ENCODE results near the gene MRPL44.

MRPL44 gene

DNA sequence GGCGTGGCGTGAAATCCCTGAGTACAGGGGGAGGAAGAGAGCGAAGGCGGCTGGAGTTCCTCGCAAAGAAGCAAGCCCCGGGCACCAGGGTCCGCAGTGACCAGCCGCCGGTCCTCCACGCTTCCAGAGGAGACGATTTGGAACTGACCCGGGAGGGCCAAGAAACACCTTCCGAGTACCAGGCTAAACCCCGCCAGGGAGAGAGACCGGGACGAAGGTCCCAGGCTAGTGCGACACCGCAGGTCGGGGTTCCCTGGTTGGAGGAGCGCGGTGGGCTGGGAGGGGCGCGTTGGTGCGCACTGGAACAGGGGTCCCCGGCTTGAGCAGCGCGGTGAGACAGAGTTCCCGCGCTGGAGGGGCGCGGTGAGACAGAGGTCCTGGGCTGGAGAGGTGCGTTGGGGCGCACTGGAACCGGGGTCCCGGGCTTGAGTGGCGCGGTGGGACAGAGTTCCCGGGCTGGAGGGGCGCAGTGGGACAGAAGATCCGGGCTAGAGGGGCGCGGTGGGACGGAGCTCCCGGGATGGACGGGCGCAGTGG, 13.0 kb upstream of the MRPL44 start:
- TF ChIP-seq, protein P1, sequence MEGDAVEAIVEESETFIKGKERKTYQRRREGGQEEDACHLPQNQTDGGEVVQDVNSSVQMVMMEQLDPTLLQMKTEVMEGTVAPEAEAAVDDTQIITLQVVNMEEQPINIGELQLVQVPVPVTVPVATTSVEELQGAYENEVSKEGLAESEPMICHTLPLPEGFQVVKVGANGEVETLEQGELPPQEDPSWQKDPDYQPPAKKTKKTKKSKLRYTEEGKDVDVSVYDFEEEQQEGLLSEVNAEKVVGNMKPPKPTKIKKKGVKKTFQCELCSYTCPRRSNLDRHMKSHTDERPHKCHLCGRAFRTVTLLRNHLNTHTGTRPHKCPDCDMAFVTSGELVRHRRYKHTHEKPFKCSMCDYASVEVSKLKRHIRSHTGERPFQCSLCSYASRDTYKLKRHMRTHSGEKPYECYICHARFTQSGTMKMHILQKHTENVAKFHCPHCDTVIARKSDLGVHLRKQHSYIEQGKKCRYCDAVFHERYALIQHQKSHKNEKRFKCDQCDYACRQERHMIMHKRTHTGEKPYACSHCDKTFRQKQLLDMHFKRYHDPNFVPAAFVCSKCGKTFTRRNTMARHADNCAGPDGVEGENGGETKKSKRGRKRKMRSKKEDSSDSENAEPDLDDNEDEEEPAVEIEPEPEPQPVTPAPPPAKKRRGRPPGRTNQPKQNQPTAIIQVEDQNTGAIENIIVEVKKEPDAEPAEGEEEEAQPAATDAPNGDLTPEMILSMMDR (IDR thresholded peaks at IDR 0.05; ENCODE audit: low read length, missing control alignments) = no peak
- H3K4me3 ChIP-seq (replicated peaks; ENCODE audit: low read depth, low read length) = peak overlapping the region; percentile 90
- DNase-seq (ENCODE audit: low read depth) = no peak

DNA sequence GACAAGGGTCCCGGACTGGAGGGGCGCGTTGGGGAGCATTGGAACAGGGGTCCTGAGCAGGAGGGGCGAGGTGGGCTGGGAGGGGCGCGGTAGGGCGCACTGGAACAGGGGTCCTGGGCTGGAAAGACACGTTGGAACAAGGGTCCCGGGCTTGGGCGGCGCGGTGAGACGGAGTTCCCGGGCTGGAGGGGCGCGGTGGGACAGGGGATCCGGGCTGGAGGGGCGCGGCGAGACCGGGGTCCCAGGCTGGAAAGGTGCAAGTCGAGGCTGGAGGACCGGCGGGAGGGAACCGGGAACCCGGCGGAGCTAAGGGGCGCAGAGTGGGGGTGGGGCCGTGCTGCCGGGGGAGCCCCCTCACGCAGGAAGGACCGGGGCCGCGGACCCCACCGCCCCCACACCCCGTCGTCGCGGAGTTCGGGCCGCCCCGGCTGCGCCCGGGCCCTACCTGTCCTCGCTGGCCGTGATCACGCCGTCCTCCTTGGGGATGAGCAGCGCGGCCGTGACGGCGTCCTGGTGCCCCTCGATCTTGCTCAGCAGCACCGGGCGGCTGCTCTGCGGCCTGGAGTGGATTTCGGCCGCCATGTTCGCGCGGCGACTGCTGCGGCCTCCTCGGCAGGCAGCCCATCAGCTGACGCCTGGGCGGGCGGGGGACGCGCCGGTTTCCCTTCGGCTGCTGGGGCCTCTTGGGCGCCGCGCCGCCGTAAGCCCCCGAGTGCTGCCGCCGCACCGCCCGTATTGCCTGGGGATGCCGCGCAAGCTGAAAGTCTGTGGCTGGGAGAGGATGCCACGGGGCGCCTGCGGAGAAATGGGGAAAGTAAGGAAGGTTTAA, 12.3 kb upstream of the MRPL44 start, which contains the start of gene WDFY1:
TSS of gene WDFY1 (minus strand) at position 633 of the 829 bp plus-strand sequence. CDS start at position 582, 51 bp downstream.
- peak within 1 kb of the TSS; percentile 90 for H3K4me3 ChIP-seq (replicated peaks; ENCODE audit: low read depth, low read length)
- peak; percentile 91 for DNase-seq (ENCODE audit: low read depth)
- TF ChIP-seq, protein P1 (IDR thresholded peaks at IDR 0.05; ENCODE audit: low read length, missing control alignments) = no peak

DNA sequence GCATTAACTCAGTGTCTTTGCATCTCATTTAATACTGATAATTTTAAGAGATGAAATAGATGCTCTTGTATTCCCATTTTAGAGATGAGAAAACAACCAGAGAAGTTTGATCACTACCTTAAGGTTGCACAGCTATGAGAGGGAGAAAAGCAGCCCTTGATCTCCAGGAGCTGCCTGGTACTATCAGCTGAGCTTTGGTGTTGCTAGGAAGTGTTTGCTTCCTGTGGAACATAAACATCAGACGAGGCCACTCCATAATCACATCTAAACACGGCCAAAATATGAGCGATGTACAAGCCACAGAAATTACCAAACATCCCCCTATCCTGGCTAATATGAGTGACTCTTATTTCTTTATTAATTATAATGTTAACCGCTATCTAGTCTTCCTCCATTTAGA, 11.5 kb upstream of the MRPL44 start:
- DNase-seq (ENCODE audit: low read depth) = no peak
- TF ChIP-seq, protein P1 (IDR thresholded peaks at IDR 0.05; ENCODE audit: low read length, missing control alignments) = no peak
- no peak overlapping the region for H3K4me3 ChIP-seq (replicated peaks; ENCODE audit: low read depth, low read length)

DNA sequence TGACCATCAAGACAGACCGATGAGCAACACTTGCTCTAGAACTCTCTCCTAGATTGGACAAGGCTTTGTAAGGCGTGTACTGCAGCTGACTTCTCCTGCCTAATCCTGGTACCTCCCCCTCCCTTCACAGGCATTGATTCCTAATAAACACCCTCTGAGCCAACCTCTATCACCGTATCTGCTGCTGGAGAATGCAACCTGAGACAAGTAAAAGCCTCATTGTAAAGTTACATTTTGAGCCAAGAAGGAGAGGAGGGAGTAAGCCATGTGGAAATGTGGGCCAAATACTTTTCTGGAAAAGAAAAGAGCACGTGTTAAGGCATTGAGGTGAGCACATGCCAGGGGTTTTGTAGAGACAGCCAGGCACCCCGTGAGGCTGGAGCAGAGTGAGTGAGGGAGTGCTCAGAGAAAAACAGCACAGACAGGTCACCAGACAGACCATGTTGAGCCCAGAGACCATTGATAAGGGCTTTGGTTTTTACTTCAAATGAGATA, 9.5 kb upstream of the MRPL44 start:
- TF ChIP-seq, protein P1 (IDR thresholded peaks at IDR 0.05; ENCODE audit: low read length, missing control alignments) = no peak
- no peak overlapping the region for H3K4me3 ChIP-seq (replicated peaks; ENCODE audit: low read depth, low read length)
- DNase-seq (ENCODE audit: low read depth) = no peak

DNA sequence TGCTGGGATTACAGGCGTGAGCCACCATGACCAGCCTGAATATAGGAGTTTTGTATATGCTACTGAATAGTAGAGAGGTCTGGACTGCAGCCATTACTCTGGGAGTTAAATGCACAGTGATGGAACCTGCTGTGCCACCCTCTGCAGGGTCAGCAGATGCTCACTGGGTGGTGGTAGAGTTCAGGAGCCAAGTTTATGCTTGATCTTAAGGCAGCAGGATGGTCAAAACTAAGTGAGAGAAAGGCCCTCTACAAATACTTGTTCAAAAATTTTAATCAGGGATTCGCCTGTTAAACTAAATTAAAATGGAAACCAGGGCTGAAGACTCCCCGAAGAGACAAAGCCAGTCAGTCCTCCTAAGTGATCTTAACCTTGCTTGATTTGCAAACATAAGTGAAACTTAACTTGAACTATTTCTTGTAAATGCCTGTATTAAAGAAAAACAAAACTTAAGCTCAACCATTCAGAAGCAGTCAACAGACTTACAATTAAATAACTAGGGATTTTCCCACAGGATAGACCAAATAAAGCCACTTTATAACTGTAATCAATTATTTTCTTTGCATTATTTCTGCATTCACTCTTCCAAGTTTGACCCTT, 7.9 kb upstream of the MRPL44 start:
- H3K4me3 ChIP-seq (replicated peaks; ENCODE audit: low read depth, low read length) = no peak overlapping the region
- DNase-seq (ENCODE audit: low read depth) = no peak
- TF ChIP-seq, protein P1 (IDR thresholded peaks at IDR 0.05; ENCODE audit: low read length, missing control alignments) = no peak

DNA sequence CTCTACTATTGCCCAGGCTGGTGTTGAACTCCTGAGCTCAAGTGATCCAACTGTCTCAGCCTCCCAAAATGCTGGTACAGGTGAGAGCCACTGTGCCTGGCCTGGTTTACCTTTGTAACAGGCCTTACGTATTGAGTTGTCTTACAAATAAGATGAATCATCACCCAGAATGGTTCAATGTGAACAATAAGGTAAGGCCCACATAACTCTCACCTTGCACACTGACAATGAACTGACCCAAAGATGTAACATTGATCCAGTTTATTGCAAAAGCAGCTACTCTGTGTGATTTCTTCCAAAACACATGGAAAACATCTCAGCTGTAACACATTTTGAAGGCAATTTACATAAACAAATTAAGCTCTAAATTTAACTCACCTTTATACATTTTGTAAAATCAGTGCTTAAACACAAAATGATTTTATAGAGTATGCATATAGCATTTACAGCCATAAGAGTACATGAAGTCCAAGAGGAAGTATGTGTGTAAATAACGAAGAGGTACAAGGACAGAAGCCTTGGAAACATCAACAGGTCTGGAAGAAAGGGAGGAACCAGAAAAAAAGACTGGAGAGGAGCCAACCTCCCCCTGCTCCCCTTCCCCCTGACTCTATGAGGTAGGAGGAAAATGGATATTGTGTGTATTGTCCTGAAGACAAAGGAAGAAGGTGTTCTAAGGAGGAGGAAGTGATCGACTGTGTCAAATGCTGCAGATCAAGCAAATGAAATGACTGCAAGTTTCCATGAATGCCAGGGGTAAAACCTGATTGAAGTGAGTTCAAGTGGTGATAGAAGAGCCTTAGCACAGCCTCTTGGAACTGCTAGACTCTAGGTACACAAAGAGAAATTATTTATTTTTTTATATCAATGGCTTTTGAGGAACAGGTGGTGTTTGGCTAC, 6.6 kb upstream of the MRPL44 start:
- no peak overlapping the region for H3K4me3 ChIP-seq (replicated peaks; ENCODE audit: low read depth, low read length)
- no peak for DNase-seq (ENCODE audit: low read depth)
- TF ChIP-seq, protein P1 (IDR thresholded peaks at IDR 0.05; ENCODE audit: low read length, missing control alignments) = no peak

Data from fibroblast of pulmonary artery (primary cell).